Measurements from ENCODE around the gene FTCD. TPM values are rescaled to one million over a fixed set of nuclear protein-coding genes. Genes with fewer than 3 reads are reported as not detected.

The FTCD gene
- total RNA-seq, 6 experiments from 2014 or later, result 141 to 668 (median 417) TPM

DNA sequence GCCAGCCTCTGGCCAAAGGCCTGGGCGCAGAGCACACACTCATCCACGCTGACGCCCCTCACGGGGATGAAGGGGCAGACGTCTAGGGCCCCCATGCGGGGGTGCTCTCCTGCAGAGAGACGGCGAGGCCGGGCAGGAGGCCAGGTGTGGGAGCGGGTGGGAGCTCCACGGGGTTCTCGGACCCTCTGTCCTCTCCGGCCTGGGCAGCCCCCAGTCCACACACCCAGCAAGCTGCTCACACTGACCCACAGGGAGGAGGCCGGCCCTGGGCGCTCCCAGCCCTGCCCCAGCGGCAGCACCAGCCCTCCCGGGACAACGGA is 2.5 kb downstream of the FTCD start:
- H3K9me3 ChIP-seq, result no peaks in the 10 kb centered on the region
- H3K27me3 ChIP-seq, result no peaks in the 10 kb centered on the region
- peak overlapping the region; percentile 91 to 99 (median 93) for H3K27ac ChIP-seq
- intact Hi-C loops (cut with DNase I), result no loop called here
- ATAC-seq, result peak in 2 of 4 donors; percentile 0
- 30% methylated on average over 9 of the region's 18 CpGs for WGBS (ENCODE audit: insufficient coverage, low coverage, low lambda C conversion rate, missing lambda C conversion rate)
- peak overlapping the region; percentile 66 to 94 (median 87) for H3K4me3 ChIP-seq
- peak; percentile 43 to 69 (median 61) for DNase-seq
- peaks cover 0 to 34% (median 3%) of the 10 kb centered on the region in 4 donors for H3K4me1 ChIP-seq
- TF ChIP-seq, protein P1, sequence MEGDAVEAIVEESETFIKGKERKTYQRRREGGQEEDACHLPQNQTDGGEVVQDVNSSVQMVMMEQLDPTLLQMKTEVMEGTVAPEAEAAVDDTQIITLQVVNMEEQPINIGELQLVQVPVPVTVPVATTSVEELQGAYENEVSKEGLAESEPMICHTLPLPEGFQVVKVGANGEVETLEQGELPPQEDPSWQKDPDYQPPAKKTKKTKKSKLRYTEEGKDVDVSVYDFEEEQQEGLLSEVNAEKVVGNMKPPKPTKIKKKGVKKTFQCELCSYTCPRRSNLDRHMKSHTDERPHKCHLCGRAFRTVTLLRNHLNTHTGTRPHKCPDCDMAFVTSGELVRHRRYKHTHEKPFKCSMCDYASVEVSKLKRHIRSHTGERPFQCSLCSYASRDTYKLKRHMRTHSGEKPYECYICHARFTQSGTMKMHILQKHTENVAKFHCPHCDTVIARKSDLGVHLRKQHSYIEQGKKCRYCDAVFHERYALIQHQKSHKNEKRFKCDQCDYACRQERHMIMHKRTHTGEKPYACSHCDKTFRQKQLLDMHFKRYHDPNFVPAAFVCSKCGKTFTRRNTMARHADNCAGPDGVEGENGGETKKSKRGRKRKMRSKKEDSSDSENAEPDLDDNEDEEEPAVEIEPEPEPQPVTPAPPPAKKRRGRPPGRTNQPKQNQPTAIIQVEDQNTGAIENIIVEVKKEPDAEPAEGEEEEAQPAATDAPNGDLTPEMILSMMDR (IDR thresholded peaks at IDR 0.05), result no peak
- TF ChIP-seq POLR2A (IDR thresholded peaks at IDR 0.05), result no peak
- peaks cover 0 to 50% (median 24%) of the 10 kb centered on the region in 4 donors for H3K36me3 ChIP-seq

DNA sequence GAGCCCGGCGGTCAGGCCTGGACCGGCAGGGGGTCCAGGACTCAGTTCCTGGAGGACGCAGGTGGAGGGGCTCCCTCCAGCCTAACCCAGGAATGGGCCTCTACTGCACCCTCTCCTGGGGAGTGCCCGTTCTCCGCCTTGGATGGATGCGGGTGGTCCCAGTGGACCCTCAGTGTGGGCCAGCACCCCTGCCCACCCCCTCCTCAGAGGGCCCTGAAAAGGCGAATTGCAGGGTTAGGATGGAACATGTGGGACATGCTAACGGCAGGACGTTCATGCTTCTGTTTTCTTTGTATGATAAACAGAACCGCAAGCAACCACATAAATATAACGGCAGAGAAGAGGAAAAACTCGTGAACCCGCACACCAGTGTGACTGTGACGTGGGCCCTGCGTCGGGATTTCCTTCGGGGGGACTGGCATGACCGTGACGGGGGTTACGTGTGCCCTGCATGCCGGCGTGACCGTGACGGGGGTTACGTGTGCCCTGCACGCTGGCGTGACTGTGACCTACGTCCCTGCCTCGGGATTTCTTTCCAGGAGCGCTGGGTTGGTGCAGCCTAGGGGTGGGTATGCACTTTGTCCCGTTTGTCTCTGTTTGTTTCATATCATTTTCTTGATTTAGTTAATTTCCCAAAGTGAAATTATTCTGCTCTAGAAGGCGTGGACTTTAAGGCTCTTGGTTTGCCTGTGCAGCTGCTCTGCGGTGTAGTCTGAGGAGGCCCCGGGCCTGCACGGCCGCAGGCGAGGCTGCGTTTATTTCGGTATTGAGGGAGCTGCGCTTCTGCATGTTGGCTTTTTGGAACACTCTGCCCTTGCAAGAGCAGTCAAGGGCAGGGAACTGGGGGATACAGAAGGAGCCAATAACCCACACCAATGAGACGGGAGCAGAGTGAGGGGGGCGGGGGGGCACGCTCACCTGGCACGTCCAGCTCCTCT is 3.1 kb downstream of the FTCD start:
- ATAC-seq, result no peak
- intact Hi-C loops (cut with DNase I), result no loop called here

DNA sequence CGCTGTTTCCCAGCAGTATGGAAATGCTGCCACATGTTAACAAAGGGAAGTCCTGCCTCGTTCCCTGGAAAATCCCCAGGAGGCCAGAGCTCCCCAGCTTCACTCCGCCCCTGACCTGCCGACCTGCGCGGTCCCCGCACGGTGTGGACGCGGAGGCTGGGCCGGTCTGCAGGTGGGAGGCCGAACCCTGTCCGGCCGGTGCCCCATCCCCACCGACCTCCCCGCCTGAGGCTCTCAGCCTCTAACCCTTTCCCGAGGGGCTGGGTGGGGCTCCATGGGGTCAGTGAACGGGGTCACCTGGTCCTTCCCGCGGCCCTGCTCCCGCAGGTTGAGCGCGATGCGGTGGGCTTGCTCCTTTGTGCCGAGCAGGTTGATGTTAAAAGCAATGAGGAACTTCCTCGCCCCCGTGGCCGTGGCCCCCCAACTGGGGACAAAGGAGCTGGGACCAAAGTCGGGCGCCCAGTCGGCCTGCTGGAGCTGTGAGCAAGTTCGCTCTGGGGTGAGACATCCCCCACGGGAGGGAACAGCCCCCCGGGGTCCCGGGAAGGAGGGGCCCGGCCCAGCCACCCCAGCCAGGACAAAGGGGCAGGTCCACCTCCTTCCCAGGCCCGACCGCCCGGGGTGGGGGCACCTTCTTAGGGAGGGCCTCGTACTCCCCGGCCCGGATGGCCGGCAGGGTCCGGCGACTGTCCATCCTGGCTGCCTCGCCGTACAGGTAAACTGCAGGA is 4.0 kb downstream of the FTCD start:
- intact Hi-C loops (cut with DNase I), result no loop called here
- H3K27me3 ChIP-seq, result no peaks in the 10 kb centered on the region
- ATAC-seq, result peak in 1 of 4 donors; percentile 0
- TF ChIP-seq POLR2A (IDR thresholded peaks at IDR 0.05), result no peak
- TF ChIP-seq, protein P1 (IDR thresholded peaks at IDR 0.05), result no peak
- H3K4me3 ChIP-seq, result no peak overlapping the region
- no peaks in the 10 kb centered on the region for H3K9me3 ChIP-seq
- peak; percentile 28 to 60 (median 54) for DNase-seq
- peak overlapping the region in 1 of 3 donors; percentile 99 for H3K27ac ChIP-seq
- peaks cover 0 to 65% (median 32%) of the 10 kb centered on the region in 4 donors for H3K36me3 ChIP-seq
- 63% methylated on average over 2 of the region's 47 CpGs for WGBS (ENCODE audit: insufficient coverage, low coverage, low lambda C conversion rate, missing lambda C conversion rate)
- H3K4me1 ChIP-seq, result peaks cover 0 to 34% (median 1%) of the 10 kb centered on the region in 4 donors

More for the DNA sequence above, 3.1 kb downstream of the FTCD start:
- Histone ChIP-seq H3K4me1 (peaks cover 0 to 34% (median 3%) of the 10 kb centered on the region in 4 donors), H3K4me3 (peak overlapping the region in 2 of 3 donors; percentile 87 to 94), H3K36me3 (peaks cover 0 to 56% (median 27%) of the 10 kb centered on the region in 4 donors), H3K27ac (peak overlapping the region; percentile 91 to 99 (median 93)), H3K27me3 (no peaks in the 10 kb centered on the region), H3K9me3 (no peaks in the 10 kb centered on the region)
- peak; percentile 30 to 61 (median 56) for DNase-seq
- TF ChIP-seq POLR2A (IDR thresholded peaks at IDR 0.05), result no peak
- TF ChIP-seq, protein P1 (IDR thresholded peaks at IDR 0.05), result no peak
- WGBS (ENCODE audit: insufficient coverage, low coverage, low lambda C conversion rate, missing lambda C conversion rate), result 74% methylated on average over 10 of the region's 45 CpGs

DNA sequence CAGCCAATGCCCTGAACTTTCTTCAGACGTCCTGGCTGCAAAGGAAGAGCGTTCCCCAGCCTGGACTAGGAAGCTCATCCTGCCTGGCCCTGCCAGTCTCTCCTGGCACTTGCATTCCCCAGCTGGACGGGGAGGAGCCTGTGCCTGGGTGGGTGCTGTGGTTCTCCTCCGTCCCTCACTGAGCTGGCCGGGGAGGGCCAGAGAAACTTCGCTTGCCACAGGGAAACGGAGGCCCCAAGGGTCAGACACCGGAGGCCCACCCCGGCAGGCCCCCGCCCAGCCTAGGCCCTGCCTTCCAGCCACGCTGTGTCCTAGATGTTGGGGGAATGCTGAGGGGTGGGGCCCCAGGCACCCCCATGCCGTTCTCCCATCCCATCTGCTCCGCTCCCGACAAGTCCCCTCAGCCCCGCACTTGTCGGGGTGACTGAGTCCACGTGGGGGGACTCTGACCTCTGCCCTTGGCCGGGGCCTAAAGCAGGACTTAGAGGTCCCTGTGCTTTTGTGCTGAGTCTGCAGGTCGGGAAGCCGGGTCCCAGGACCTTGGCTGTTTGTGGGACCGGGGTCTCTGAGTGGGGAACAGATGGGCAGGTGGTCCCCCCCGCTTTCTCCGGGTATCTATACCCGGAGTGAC is 4.8 kb downstream of the FTCD start:
- Histone ChIP-seq H3K27me3 (no peaks in the 10 kb centered on the region), H3K4me1 (peaks cover 0 to 30% (median 0%) of the 10 kb centered on the region in 4 donors), H3K4me3 (no peak overlapping the region), H3K9me3 (no peaks in the 10 kb centered on the region), H3K36me3 (peaks cover 0 to 72% (median 35%) of the 10 kb centered on the region in 4 donors), H3K27ac (peak overlapping the region in 1 of 3 donors; percentile 99)
- intact Hi-C loops (cut with DNase I), result no loop called here
- peak; percentile 25 to 60 (median 58) for DNase-seq
- peak in 1 of 4 donors; percentile 0 for ATAC-seq
- TF ChIP-seq POLR2A (IDR thresholded peaks at IDR 0.05), result no peak
- TF ChIP-seq, protein P1 (IDR thresholded peaks at IDR 0.05), result no peak
- 87% methylated on average over 3 of the region's 24 CpGs for WGBS (ENCODE audit: insufficient coverage, low coverage, low lambda C conversion rate, missing lambda C conversion rate)

Measured in right lobe of liver (tissue), 6 donors.